ENCODE measurements around the gene CAMP.

- no peak for TF ChIP-seq EZH2 (IDR thresholded peaks at IDR 0.05; ENCODE audit: borderline replicate concordance, insufficient read depth, low read length, poor library complexity, severe bottlenecking)
- TF ChIP-seq CTCF (IDR thresholded peaks at IDR 0.05; ENCODE audit: poor library complexity, severe bottlenecking), result no peak
- no peak for TF ChIP-seq POLR2AphosphoS5 (IDR thresholded peaks at IDR 0.05)
- TF ChIP-seq EP300 (conservative IDR thresholded peaks at IDR 0.05; ENCODE audit: poor library complexity, severe bottlenecking), result no peak
- TF ChIP-seq TAF1 (IDR thresholded peaks at IDR 0.05; ENCODE audit: low read depth), result no peak
Measured at GRCh38 chr3:48189321-48189720, 34.0 kb upstream of the CAMP start.
